Stimulated activated naive CD8-positive, alpha-beta T cell treated with anti-CD3 and anti-CD28 coated beads, Interleukin-15, amount 100 ng/mL, for 72 hours (primary cell): ENCODE results near the gene CFP.
"Not testable (repeated sequence)": the region's sequence is repeated elsewhere in the genome, so short reads cannot be mapped to it uniquely, and the experiment has no call there.

ENCODE experiments used
- ATAC-seq: fragments of 150-1000 bp; cut with Tn5 transposase; 2 replicates; pipeline ENCODE4 v1.10.0; 2021; ENCODE audit warnings: mild to moderate bottlenecking, moderate library complexity
- DNase-seq, 2 donors: peaks; one replicate each; pipeline ENCODE4 v3.0.0; 2021 to 2022
- H3K27ac Mint-ChIP-seq, 2 donors: one replicate each; pipeline ENCODE4 v1.8.0; 2022; ENCODE audit warnings: mild to moderate bottlenecking in 2 of 2, mixed read lengths in 2 of 2, moderate library complexity in 2 of 2
- H3K27me3 Mint-ChIP-seq: one replicate; pipeline ENCODE4 v1.8.0; 2022; ENCODE audit warnings: mixed read lengths
- H3K4me1 Mint-ChIP-seq: one replicate; pipeline ENCODE4 v1.8.0; 2022; ENCODE audit warnings: mild to moderate bottlenecking, mixed read lengths
- H3K4me3 Mint-ChIP-seq, 2 donors: one replicate each; pipeline ENCODE4 v1.8.0; 2022; ENCODE audit warnings: mild to moderate bottlenecking in 2 of 2, mixed read lengths in 2 of 2, moderate library complexity in 1 of 2
- H3K9me3 Mint-ChIP-seq, 2 donors: one replicate each; pipeline ENCODE4 v1.8.0; 2022; ENCODE audit warnings: mixed read lengths in 2 of 2

The CFP gene

GRCh38 chrX:47629419-47630200 is at the start of gene CFP:
Gene CFP (minus strand): TSS chrX:47629930. CDS start chrX:47629844, 86 bp downstream.
- Mint-ChIP-seq H3K27ac (peak within 1 kb of the TSS; percentile 10 to 81), H3K4me1 (peaks cover 27% of the 10 kb centered on the region), H3K4me3 (peak within 1 kb of the TSS; percentile 62 to 66), H3K9me3 (no peaks in the 10 kb centered on the region), H3K27me3 (no peaks in the 10 kb centered on the region)
- DNase-seq, result no peak
- ATAC-seq, result peak; percentile 55

- not testable (repeated sequence) for H3K27ac Mint-ChIP-seq, DNase-seq, ATAC-seq, H3K4me3 Mint-ChIP-seq, H3K27me3 Mint-ChIP-seq, H3K4me1 Mint-ChIP-seq, H3K9me3 Mint-ChIP-seq
These were observed 46.5 kb upstream of the CFP start for GRCh38 chrX:47675959-47676859.

- H3K27ac Mint-ChIP-seq, result no peak overlapping the region
- no peak overlapping the region for H3K4me3 Mint-ChIP-seq
- H3K4me1 Mint-ChIP-seq, result no peaks in the 10 kb centered on the region
- DNase-seq, result no peak
- H3K9me3 Mint-ChIP-seq, result no peaks in the 10 kb centered on the region
- ATAC-seq, result no peak
- H3K27me3 Mint-ChIP-seq, result no peaks in the 10 kb centered on the region
These were observed 45.0 kb upstream of the CFP start for GRCh38 chrX:47674776-47675175.

GRCh38 chrX:47665797-47666196 is 36.1 kb upstream of the CFP start:
- not testable (repeated sequence) for DNase-seq, ATAC-seq, H3K27ac Mint-ChIP-seq, H3K9me3 Mint-ChIP-seq, H3K27me3 Mint-ChIP-seq, H3K4me1 Mint-ChIP-seq, H3K4me3 Mint-ChIP-seq

GRCh38 chrX:47664737-47665136 is 35.0 kb upstream of the CFP start:
- no peak for DNase-seq
- no peaks in the 10 kb centered on the region for H3K27me3 Mint-ChIP-seq
- H3K27ac Mint-ChIP-seq, result no peak overlapping the region

GRCh38 chrX:47662144-47662657 is 32.5 kb upstream of the CFP start:
- peaks cover 20% of the 10 kb centered on the region for H3K4me1 Mint-ChIP-seq
- peak overlapping the region in 1 of 2 donors; percentile 57 for H3K27ac Mint-ChIP-seq
- H3K9me3 Mint-ChIP-seq, result peaks cover 0 to 5% of the 10 kb centered on the region in 2 donors
- DNase-seq (peak in 1 of 2 donors; percentile 39), ATAC-seq (no peak)
- peak overlapping the region in 1 of 2 donors; percentile 29 for H3K4me3 Mint-ChIP-seq
- H3K27me3 Mint-ChIP-seq, result no peaks in the 10 kb centered on the region

More at GRCh38 chrX:47664737-47665136, 35.0 kb upstream of the CFP start:
- no peak overlapping the region for H3K4me3 Mint-ChIP-seq
- no peak for ATAC-seq
- no peaks in the 10 kb centered on the region for H3K9me3 Mint-ChIP-seq
- peaks cover 14% of the 10 kb centered on the region for H3K4me1 Mint-ChIP-seq

- H3K4me1 Mint-ChIP-seq, result peaks cover 26% of the 10 kb centered on the region
- ATAC-seq, result no peak
- no peak for DNase-seq
- H3K27ac Mint-ChIP-seq, result no peak overlapping the region
- no peaks in the 10 kb centered on the region for H3K27me3 Mint-ChIP-seq
- H3K9me3 Mint-ChIP-seq, result peaks cover 0 to 5% of the 10 kb centered on the region in 2 donors
- no peak overlapping the region for H3K4me3 Mint-ChIP-seq
These were observed 31.8 kb upstream of the CFP start for GRCh38 chrX:47661539-47661938.

- peak overlapping the region; percentile 97 to 99 for H3K27ac Mint-ChIP-seq
- H3K9me3 Mint-ChIP-seq, result peaks cover 0 to 5% of the 10 kb centered on the region in 2 donors
- ATAC-seq, result no peak
- DNase-seq, result no peak
- H3K27me3 Mint-ChIP-seq, result no peaks in the 10 kb centered on the region
- peaks cover 38% of the 10 kb centered on the region for H3K4me1 Mint-ChIP-seq
- peak overlapping the region; percentile 83 to 93 for H3K4me3 Mint-ChIP-seq
These were observed 29.6 kb upstream of the CFP start for GRCh38 chrX:47659421-47659726.

GRCh38 chrX:47658684-47659420 is 29.1 kb upstream of the CFP start, which contains the start of gene UXT:
Gene UXT (minus strand): TSS chrX:47659180. CDS start chrX:47658927, 253 bp downstream.
- Mint-ChIP-seq H3K27me3 (no peaks in the 10 kb centered on the region), H3K4me1 (peaks cover 38% of the 10 kb centered on the region), H3K9me3 (peaks cover 0 to 5% of the 10 kb centered on the region in 2 donors), H3K27ac (peak within 1 kb of the TSS; percentile 97 to 99), H3K4me3 (peak within 1 kb of the TSS; percentile 83 to 93)
- DNase-seq, result peak; percentile 91 to 95
- ATAC-seq, result peak; percentile 90

GRCh38 chrX:47658301-47658683 is 28.6 kb upstream of the CFP start:
- no peak for DNase-seq
- Mint-ChIP-seq H3K9me3 (peaks cover 0 to 5% of the 10 kb centered on the region in 2 donors), H3K4me1 (peaks cover 38% of the 10 kb centered on the region), H3K4me3 (peak overlapping the region; percentile 83 to 93), H3K27ac (peak overlapping the region; percentile 97 to 99), H3K27me3 (no peaks in the 10 kb centered on the region)
- no peak for ATAC-seq

GRCh38 chrX:47651043-47651905 is 21.5 kb upstream of the CFP start:
- peaks cover 64% of the 10 kb centered on the region for H3K4me1 Mint-ChIP-seq
- no peak for DNase-seq
- H3K27me3 Mint-ChIP-seq, result no peaks in the 10 kb centered on the region
- no peak for ATAC-seq
- no peaks in the 10 kb centered on the region for H3K9me3 Mint-ChIP-seq
- peak overlapping the region; percentile 91 to 94 for H3K4me3 Mint-ChIP-seq
- peak overlapping the region; percentile 91 to 98 for H3K27ac Mint-ChIP-seq

- Mint-ChIP-seq H3K4me3 (peak within 1 kb of the TSS; percentile 91 to 96), H3K9me3 (no peaks in the 10 kb centered on the region), H3K4me1 (peaks cover 62% of the 10 kb centered on the region), H3K27me3 (no peaks in the 10 kb centered on the region), H3K27ac (peak within 1 kb of the TSS; percentile 93 to 98)
- ATAC-seq (peak; percentile 95), DNase-seq (peak; percentile 85 to 94)
These were observed 20.7 kb upstream of the CFP start, which contains the start of gene ELK1 for GRCh38 chrX:47650164-47651042. Gene ELK1 (minus strand): TSS chrX:47650563. CDS start chrX:47641441, 9,122 bp downstream.

- peak overlapping the region; percentile 91 to 96 for H3K4me3 Mint-ChIP-seq
- no peaks in the 10 kb centered on the region for H3K9me3 Mint-ChIP-seq
- DNase-seq, result no peak
- peak overlapping the region; percentile 76 to 97 for H3K27ac Mint-ChIP-seq
- H3K27me3 Mint-ChIP-seq, result no peaks in the 10 kb centered on the region
- H3K4me1 Mint-ChIP-seq, result peaks cover 68% of the 10 kb centered on the region
- no peak for ATAC-seq
These were observed 20.0 kb upstream of the CFP start for GRCh38 chrX:47649781-47650163.
